Activated CD4-positive, alpha-beta T cell treated with anti-CD3 and anti-CD28 coated beads, Interleukin-2, amount 50 U/mL, for 48 hours (primary cell): Measurements from ENCODE around the gene NARS2.
"Not testable (repeated sequence)": the region's sequence is repeated elsewhere in the genome, so short reads cannot be mapped to it uniquely, and the experiment has no call there.

Experiments
- DNase-seq, 2 experiments: peaks; one replicate each; pipeline ENCODE4 v3.0.0-alpha.2; 2020

The NARS2 gene

GRCh38 chr11:78540256-78540655 is 34.4 kb downstream of the NARS2 start:
- DNase-seq, result no peak

- DNase-seq, result no peak
Observed at GRCh38 chr11:78539506-78539905, 35.2 kb downstream of the NARS2 start.

GRCh38 chr11:78536933-78537332 is 37.7 kb downstream of the NARS2 start:
- DNase-seq, result no peak

GRCh38 chr11:78535920-78536319 is 38.7 kb downstream of the NARS2 start:
- no peak for DNase-seq

- no peak for DNase-seq
Observed at GRCh38 chr11:78535027-78535426, 39.6 kb downstream of the NARS2 start.

GRCh38 chr11:78533399-78533798 is 41.3 kb downstream of the NARS2 start:
- DNase-seq, result no peak

- DNase-seq, result no peak
Observed at GRCh38 chr11:78532991-78533390, 41.7 kb downstream of the NARS2 start.

- DNase-seq, result no peak
Observed at GRCh38 chr11:78526497-78527146, 48.0 kb downstream of the NARS2 start.

GRCh38 chr11:78525720-78526119 is 48.9 kb downstream of the NARS2 start:
- no peak for DNase-seq

- no peak for DNase-seq
Observed at GRCh38 chr11:78520230-78520629, 54.4 kb downstream of the NARS2 start.

- DNase-seq, result no peak
Observed at GRCh38 chr11:78516281-78516680, 58.4 kb downstream of the NARS2 start.

- no peak for DNase-seq
Observed at GRCh38 chr11:78514922-78515502, 59.7 kb downstream of the NARS2 start.

GRCh38 chr11:78513085-78513484 is 61.6 kb downstream of the NARS2 start:
- not testable (repeated sequence) for DNase-seq

GRCh38 chr11:78510597-78510996 is 64.1 kb downstream of the NARS2 start:
- no peak for DNase-seq

- DNase-seq, result no peak
Observed at GRCh38 chr11:78510025-78510596, 64.6 kb downstream of the NARS2 start.

GRCh38 chr11:78504708-78505107 is 70.0 kb downstream of the NARS2 start:
- DNase-seq, result no peak

- no peak for DNase-seq
Observed at GRCh38 chr11:78504181-78504580, 70.5 kb downstream of the NARS2 start.

GRCh38 chr11:78499971-78500370 is 74.7 kb downstream of the NARS2 start:
- DNase-seq, result no peak

- DNase-seq, result no peak
Observed at GRCh38 chr11:78497293-78497692, 77.4 kb downstream of the NARS2 start.

- no peak for DNase-seq
Observed at GRCh38 chr11:78493413-78493975, 81.2 kb downstream of the NARS2 start.

- DNase-seq, result no peak
Observed at GRCh38 chr11:78492973-78493372, 81.7 kb downstream of the NARS2 start.

GRCh38 chr11:78489184-78489583 is 85.5 kb downstream of the NARS2 start:
- no peak for DNase-seq

GRCh38 chr11:78478536-78478935 is 96.1 kb downstream of the NARS2 start:
- no peak for DNase-seq

GRCh38 chr11:78476066-78476465 is 98.6 kb downstream of the NARS2 start:
- DNase-seq, result no peak
